A673 (cell line): ENCODE measurements around the gene PTCHD1. TPM values are rescaled to one million over a fixed set of nuclear protein-coding genes. Genes with fewer than 3 reads are reported as not detected.
A peak's percentile ranks its signal among the peaks of the same experiment; 100 is the strongest.

Source experiments
- BruUV-seq: library from RNA; stranded (reverse); fragments of 400-500 nt; replicated peaks from 2 replicates; lab custom pipeline; 2021; lab: Mats Ljungman, UMichigan
- CTCF ChIA-PET: fragments of 300-600 bp; sonication (Branson Sonifier 250); formaldehyde crosslinking; loops from one replicate; lab custom pipeline; 2022; ENCODE audit warnings: antibody characterized with exemption; lab: Charles Lee
- POLR2A ChIA-PET: fragments of 300-600 bp; sonication (Branson Sonifier 250); formaldehyde crosslinking; loops from one replicate; lab custom pipeline; 2022; ENCODE audit warnings: antibody characterized with exemption; ENCODE audit not compliant: low non-redundant PET; lab: Charles Lee
- DNase-seq: peaks from one replicate; pipeline ENCODE4 v3.0.0-alpha.2; 2015; ENCODE audit warnings: low spot score
- H3K27ac ChIP-seq: fragments of 200-600 bp; sonication (generic); 2 replicates; pipeline ENCODE4 v1.5.1; 2016; ENCODE audit warnings: mixed run types, low read depth, mild to moderate bottlenecking, mixed read lengths, antibody characterized with exemption, low read length; ENCODE audit not compliant: poor library complexity, severe bottlenecking
- H3K27me3 ChIP-seq: fragments of 200-600 bp; sonication (generic); replicated peaks from 2 replicates; pipeline ENCODE4 v1.6.1; 2017; ENCODE audit warnings: mixed run types, low read depth, mild to moderate bottlenecking, mixed read lengths, antibody characterized with exemption, low read length; ENCODE audit not compliant: insufficient read depth, poor library complexity
- H3K36me3 ChIP-seq: fragments of 200-600 bp; sonication (generic); 2 replicates; pipeline ENCODE4 v1.6.1; 2016; ENCODE audit warnings: mixed run types, mild to moderate bottlenecking, mixed read lengths, antibody characterized with exemption, low read length; ENCODE audit not compliant: insufficient read depth, poor library complexity, severe bottlenecking
- H3K4me1 ChIP-seq: fragments of 200-600 bp; sonication (generic); 2 replicates; pipeline ENCODE4 v1.6.1; 2017; ENCODE audit warnings: mixed run types, mild to moderate bottlenecking, mixed read lengths, antibody characterized with exemption, low read length; ENCODE audit not compliant: insufficient read depth, poor library complexity, severe bottlenecking
- H3K4me3 ChIP-seq: fragments of 200-600 bp; sonication (generic); 2 replicates; pipeline ENCODE4 v1.5.1; 2016; ENCODE audit warnings: low read depth, mixed run types, mild to moderate bottlenecking, mixed read lengths, low read length; ENCODE audit not compliant: poor library complexity, severe bottlenecking
- H3K9me3 ChIP-seq: fragments of 200-600 bp; sonication (generic); 2 replicates; pipeline ENCODE4 v1.6.1; 2016; ENCODE audit warnings: mixed run types, low read depth, mild to moderate bottlenecking, mixed read lengths, antibody characterized with exemption, low read length; ENCODE audit not compliant: poor library complexity, severe bottlenecking
- CTCF ChIP-seq: fragments of 300-800, 200-600 bp; sonication (generic); conservative IDR thresholded peaks from 2 replicates; pipeline ENCODE4 v1.5.1; 2017; ENCODE audit warnings: low read depth, mild to moderate bottlenecking, antibody characterized with exemption, low read length, moderate library complexity, mixed read lengths
- EZH2 ChIP-seq: fragments of 200-600 bp; sonication (generic); IDR thresholded peaks from 2 replicates; pipeline ENCODE4 v1.6.1; 2017; ENCODE audit warnings: borderline replicate concordance, low read depth, mild to moderate bottlenecking, mixed read lengths, antibody characterized with exemption, low read length; ENCODE audit not compliant: poor library complexity, severe bottlenecking
- intact Hi-C: fragments of 100-400 bp; cut with micrococcal nuclease; formaldehyde crosslinking; loops from one replicate; pipeline ENCODE4 v1.10.0; 2022; ENCODE audit not compliant: unreplicated experiment
- total RNA-seq: library from RNA; stranded (reverse); gene quantifications from 2 replicates; pipeline ENCODE4 v1.2.3, GENCODE V29; 2021

PTCHD1 gene
- total RNA-seq, 1 experiment from 2014 or later = 0.02 TPM

GRCh38 chrX:23396263-23396662 is 61.6 kb downstream of the PTCHD1 start:
- CTCF ChIA-PET = no interaction called here
- H3K4me1 ChIP-seq = no peaks in the 10 kb centered on the region
- no peaks in the 10 kb centered on the region for H3K27me3 ChIP-seq
- no peaks in the 10 kb centered on the region for H3K9me3 ChIP-seq
- no peak overlapping the region for H3K4me3 ChIP-seq
- no peak for TF ChIP-seq EZH2
- no peak for TF ChIP-seq CTCF
- intact Hi-C loops = no loop called here
- no peak for DNase-seq
- H3K27ac ChIP-seq = no peak overlapping the region
- POLR2A ChIA-PET = no interaction called here
- no TSS peak for BruUV-seq
- H3K36me3 ChIP-seq = no peaks in the 10 kb centered on the region

GRCh38 chrX:23398570-23398969 is 63.9 kb downstream of the PTCHD1 start:
- CTCF ChIA-PET = no interaction called here

DNA sequence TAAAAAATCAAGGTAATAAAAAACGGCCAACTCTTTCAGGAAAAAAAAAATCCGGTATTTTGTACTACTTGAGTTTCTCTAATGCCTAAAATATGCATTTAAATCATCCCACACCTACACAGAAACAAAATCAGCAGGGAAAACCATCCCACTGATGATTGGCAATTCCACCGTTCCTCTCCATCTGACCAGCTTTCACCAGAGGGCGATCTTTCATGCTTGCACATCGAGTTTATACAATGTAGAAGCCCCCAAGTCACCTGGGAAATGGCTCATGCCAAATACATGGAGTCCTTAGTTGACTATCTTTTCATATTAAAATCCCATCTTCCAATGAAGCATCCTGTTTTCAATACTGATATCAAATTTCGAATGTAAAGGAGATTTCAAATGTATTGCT is 69.2 kb downstream of the PTCHD1 start:
- no TSS peak for BruUV-seq
- CTCF ChIA-PET = no interaction called here

More at GRCh38 chrX:23398570-23398969, 63.9 kb downstream of the PTCHD1 start:
- no peak for DNase-seq
- POLR2A ChIA-PET = no interaction called here
- BruUV-seq = no TSS peak
- no peaks in the 10 kb centered on the region for H3K4me1 ChIP-seq
- H3K9me3 ChIP-seq = no peaks in the 10 kb centered on the region
- no peaks in the 10 kb centered on the region for H3K27me3 ChIP-seq
- no peaks in the 10 kb centered on the region for H3K36me3 ChIP-seq
- TF ChIP-seq CTCF (no peak), EZH2 (no peak)
- intact Hi-C loops = no loop called here
- H3K27ac ChIP-seq = no peak overlapping the region
- H3K4me3 ChIP-seq = no peak overlapping the region

More for the DNA sequence above, 69.2 kb downstream of the PTCHD1 start:
- Histone ChIP-seq H3K27me3 (no peaks in the 10 kb centered on the region), H3K36me3 (no peaks in the 10 kb centered on the region), H3K4me1 (no peaks in the 10 kb centered on the region), H3K9me3 (no peaks in the 10 kb centered on the region), H3K27ac (no peak overlapping the region), H3K4me3 (no peak overlapping the region)
- intact Hi-C loops = no loop called here
- DNase-seq = peak; percentile 23
- TF ChIP-seq CTCF = peak; percentile 52
- no peak for TF ChIP-seq EZH2
- POLR2A ChIA-PET = no interaction called here
